GM23248 (cell line): Measurements from ENCODE around the gene ZHX3. TPM values are rescaled to one million over a fixed set of nuclear protein-coding genes. Genes with fewer than 3 reads are reported as not detected.

Source experiments
- DNase-seq: peaks from one replicate; pipeline ENCODE4 v3.0.0-alpha.2; 2015
- H2AFZ ChIP-seq: fragments of 200-600 bp; sonication (generic); 2 replicates; pipeline ENCODE4 v1.6.1; 2016; ENCODE audit warnings: antibody characterized with exemption
- H3F3A ChIP-seq: fragments of 200-600 bp; sonication (generic); 2 replicates; pipeline ENCODE4 v1.6.1; 2016; ENCODE audit warnings: mild to moderate bottlenecking, antibody characterized with exemption, mixed run types; ENCODE audit not compliant: insufficient read depth
- H3K27ac ChIP-seq: fragments of 200-600 bp; sonication (generic); 2 replicates; pipeline ENCODE4 v1.5.1; 2016; ENCODE audit warnings: mild to moderate bottlenecking
- H3K27me3 ChIP-seq: fragments of 200-600 bp; sonication (generic); replicated peaks from 2 replicates; pipeline ENCODE4 v1.6.1; 2016; ENCODE audit warnings: mild to moderate bottlenecking; ENCODE audit not compliant: insufficient read depth
- H3K36me3 ChIP-seq: fragments of 200-600 bp; sonication (generic); 2 replicates; pipeline ENCODE4 v1.6.1; 2016; ENCODE audit warnings: low read depth, mild to moderate bottlenecking
- H3K4me1 ChIP-seq: fragments of 200-600 bp; sonication (generic); 2 replicates; pipeline ENCODE4 v1.6.1; 2016; ENCODE audit warnings: mild to moderate bottlenecking; ENCODE audit not compliant: insufficient read depth
- H3K4me2 ChIP-seq: fragments of 200-600 bp; sonication (generic); one replicate; pipeline ENCODE4 v1.6.1; 2016; ENCODE audit warnings: mild to moderate bottlenecking; ENCODE audit not compliant: unreplicated experiment
- H3K4me3 ChIP-seq: fragments of 200-600 bp; sonication (generic); 2 replicates; pipeline ENCODE4 v1.5.1; 2016; ENCODE audit warnings: mild to moderate bottlenecking
- H3K79me2 ChIP-seq: fragments of 200-600 bp; sonication (generic); 2 replicates; pipeline ENCODE4 v1.6.1; 2016; ENCODE audit warnings: mild to moderate bottlenecking; ENCODE audit not compliant: insufficient read depth
- H3K9ac ChIP-seq: fragments of 200-600 bp; sonication (generic); 2 replicates; pipeline ENCODE4 v1.6.1; 2016; ENCODE audit warnings: mild to moderate bottlenecking
- H3K9me2 ChIP-seq: fragments of 200-600 bp; sonication (generic); 2 replicates; pipeline ENCODE4 v1.6.1; 2016; ENCODE audit warnings: mixed run types, mild to moderate bottlenecking, moderate library complexity; ENCODE audit not compliant: insufficient read depth
- H3K9me3 ChIP-seq: fragments of 200-600 bp; sonication (generic); one replicate; pipeline ENCODE4 v1.6.1; 2017; ENCODE audit warnings: low read depth
- H4K20me1 ChIP-seq: fragments of 200-600 bp; sonication (generic); 2 replicates; pipeline ENCODE4 v1.6.0; 2016; ENCODE audit not compliant: insufficient read depth
- EZH2 ChIP-seq: fragments of 200-600 bp; sonication (generic); IDR thresholded peaks from 2 replicates; pipeline ENCODE4 v1.6.1; 2018; ENCODE audit warnings: antibody characterized with exemption, mild to moderate bottlenecking; ENCODE audit not compliant: insufficient read depth, poor library complexity, severe bottlenecking
- EZH2phosphoT487 ChIP-seq: fragments of 200-600 bp; sonication (generic); IDR thresholded peaks from 2 replicates; pipeline ENCODE4 v1.6.1; 2018; ENCODE audit warnings: antibody characterized with exemption, moderate library complexity, mild to moderate bottlenecking, low read depth; ENCODE audit not compliant: insufficient read depth
- WGBS, 2 experiments: methylation state at CpG; one replicate each; pipeline ENCODE4 v1.1.6; 2015 to 2017; ENCODE audit warnings: low lambda C conversion rate in 2 of 2, low coverage in 1 of 2; ENCODE audit errors: missing lambda C conversion rate in 2 of 2; 5-methylcytosine and 5-hydroxymethylcytosine counted together
- in situ Hi-C: fragments of 300-500 bp; cut with MboI; formaldehyde crosslinking; loops from 2 replicates; pipeline ENCODE4 v1.15.0; 2020
- polyA plus RNA-seq: library from polyadenylated mRNA; unstranded; fragments of >200 nt; fragmentation: Nextera tagmentation; extraction: Ambion mirVana; gene quantifications from 2 replicates; pipeline ENCODE4 v1.2.1, GENCODE V29; 2016
- total RNA-seq: library from RNA; depleted of rRNA; stranded (reverse); fragments of >200 nt; shearing (Covaris generic); gene quantifications from 2 replicates; pipeline ENCODE4 v1.2.3, GENCODE V29; 2014

ZHX3 gene
- total and polyA plus RNA-seq, 2 experiments from 2014 or later, result 9.8 to 38.5 TPM

DNA sequence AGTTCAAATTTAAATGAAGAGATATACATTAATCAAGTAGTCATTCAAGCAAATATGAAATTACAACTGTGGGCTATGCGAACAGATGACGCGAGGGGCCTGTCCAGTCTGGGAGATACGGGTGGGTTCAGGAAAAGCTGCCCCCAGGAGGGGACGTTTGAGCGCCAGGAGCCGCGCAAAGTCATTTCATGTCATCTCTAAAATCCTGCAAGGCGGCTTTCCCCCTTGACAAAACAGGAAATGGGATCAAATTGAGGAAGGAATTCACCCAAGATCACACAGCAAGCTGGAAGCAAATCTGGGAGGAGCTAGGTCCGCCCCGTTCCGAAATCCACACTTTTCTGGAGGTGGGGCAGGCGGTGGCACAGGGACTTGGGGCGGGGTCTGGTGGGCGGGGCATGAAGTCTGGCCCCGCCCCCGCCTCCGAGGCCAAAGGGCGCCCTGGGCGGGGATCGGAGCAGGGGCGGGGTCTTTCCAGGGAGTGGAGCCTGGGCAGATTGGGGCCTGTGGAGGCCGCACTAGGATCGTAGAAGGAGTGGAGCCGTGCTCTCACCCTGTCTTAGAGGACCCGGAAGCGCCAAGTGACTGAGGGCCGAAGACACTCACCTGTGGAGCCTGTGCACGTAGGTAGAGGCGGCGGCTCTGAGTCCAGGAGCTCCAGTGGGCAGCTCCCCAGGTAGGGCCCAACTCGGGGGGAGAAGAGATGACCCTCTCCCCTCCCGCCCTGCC, 23.0 kb upstream of the ZHX3 start, which contains the start of gene LPIN3:
LPIN3 (plus strand) TSS at position 495 of the 729 bp plus-strand sequence. CDS start 4,983 bp downstream, outside the sequence.
- Histone ChIP-seq H3K27me3 (no peaks in the 10 kb centered on the region), H3K9ac (peak within 1 kb of the TSS; percentile 76), H3K9me3 (no peaks in the 10 kb centered on the region), H3K79me2 (0 out of 2 replicates have a peak, but pooled peaks cover 9% of the 10 kb centered on the region), H3K4me1 (no peaks in the 10 kb centered on the region), H2AFZ (peak within 1 kb of the TSS; percentile 90), H3K27ac (no peak within 1 kb of the TSS), H3K9me2 (no peaks in the 10 kb centered on the region), H3K36me3 (no peaks in the 10 kb centered on the region), H3F3A (no peaks in the 10 kb centered on the region), H4K20me1 (no peaks in the 10 kb centered on the region), H3K4me2 (peak within 1 kb of the TSS; percentile 77), H3K4me3 (peak within 1 kb of the TSS; percentile 72)
- TF ChIP-seq EZH2, result no peak
- no peak for TF ChIP-seq EZH2phosphoT487
- in situ Hi-C loops, result loop anchor here (10.0 to 25.0 kb wide), 2 partner anchors 166 to 353 kb away; no protein-coding TSS in a partner anchor
- 3% methylated on average over 23 to 32 of the region's 33 CpGs for WGBS, 2 experiments
- DNase-seq, result peak; percentile 93

DNA sequence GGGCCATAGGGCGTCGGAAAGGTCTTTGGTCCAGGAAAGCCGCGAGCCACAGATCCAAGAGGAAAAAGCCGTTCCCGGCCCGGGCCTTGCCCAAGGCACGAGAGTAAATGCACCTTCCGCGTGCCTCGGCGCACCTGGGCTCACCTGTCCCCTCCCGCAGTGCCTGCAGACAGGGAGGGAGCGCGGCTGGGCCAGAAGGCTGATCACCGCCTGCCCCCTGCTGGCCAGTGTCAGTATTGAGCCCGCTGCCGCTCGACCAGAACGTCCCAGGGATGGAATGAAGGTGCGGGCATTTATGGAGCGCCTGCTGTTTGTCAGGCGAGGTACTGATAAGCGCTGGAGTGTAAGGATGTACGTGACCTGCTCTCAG, 22.4 kb upstream of the ZHX3 start:
- H3K4me1 ChIP-seq, result no peaks in the 10 kb centered on the region
- 0 out of 2 replicates have a peak, but pooled peaks cover 9% of the 10 kb centered on the region for H3K79me2 ChIP-seq
- H3F3A ChIP-seq, result no peaks in the 10 kb centered on the region
- no peaks in the 10 kb centered on the region for H3K9me3 ChIP-seq
- peak overlapping the region; percentile 90 for H2AFZ ChIP-seq
- H3K27me3 ChIP-seq, result no peaks in the 10 kb centered on the region
- H3K4me3 ChIP-seq, result peak overlapping the region; percentile 72
- 10% methylated on average over 25 of the region's 25 CpGs for WGBS, 2 experiments
- H3K9ac ChIP-seq, result peak overlapping the region; percentile 76
- no peaks in the 10 kb centered on the region for H3K36me3 ChIP-seq
- no peaks in the 10 kb centered on the region for H4K20me1 ChIP-seq
- no peak for TF ChIP-seq EZH2phosphoT487
- TF ChIP-seq EZH2, result no peak
- H3K27ac ChIP-seq, result no peak overlapping the region
- no peaks in the 10 kb centered on the region for H3K9me2 ChIP-seq
- in situ Hi-C loops, result loop anchor here (10.0 to 25.0 kb wide), 2 partner anchors 165 to 353 kb away; no protein-coding TSS in a partner anchor
- DNase-seq, result peak; percentile 77
- H3K4me2 ChIP-seq, result peak overlapping the region; percentile 77

DNA sequence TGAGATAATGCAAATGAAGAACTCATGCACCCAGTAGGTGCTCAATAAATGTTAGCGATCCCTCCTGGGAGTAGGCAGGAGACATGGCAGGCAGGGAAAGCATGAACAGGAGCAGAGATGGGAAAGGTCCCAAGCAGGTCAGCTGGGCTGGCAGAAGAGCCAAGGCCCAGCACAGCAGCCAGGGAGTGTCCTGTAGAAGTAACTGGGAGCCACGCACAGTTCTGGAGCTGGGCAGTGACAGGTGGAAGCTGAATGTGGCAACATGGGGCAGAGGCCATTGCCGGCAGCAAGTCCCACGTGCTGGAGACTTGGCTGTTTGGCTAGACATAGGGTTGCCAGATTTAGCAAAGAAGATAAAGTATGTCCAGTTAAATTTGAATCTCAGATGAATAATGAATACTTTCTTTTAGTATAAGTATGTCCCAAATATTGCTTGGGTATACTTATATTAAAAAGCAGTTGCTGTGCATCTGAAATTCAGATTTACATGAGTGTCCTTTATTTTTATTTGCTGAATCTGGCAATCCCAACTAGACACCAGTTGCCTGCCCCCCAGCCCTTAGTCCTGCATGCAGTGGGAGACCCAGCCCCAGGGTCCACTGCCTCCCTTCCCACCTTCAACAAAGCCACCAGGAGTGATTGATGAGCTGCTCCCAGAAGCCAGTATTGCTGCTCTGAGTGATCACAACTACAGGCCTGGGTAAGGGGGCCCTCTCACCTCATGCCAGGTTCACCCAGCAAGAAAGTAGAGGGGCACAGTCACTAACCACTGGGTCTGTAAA, 19.4 kb upstream of the ZHX3 start:
- H4K20me1 ChIP-seq, result no peaks in the 10 kb centered on the region
- in situ Hi-C loops, result loop anchor here (25.0 kb wide), 1 partner anchor 350 kb away; no protein-coding TSS in a partner anchor
- no peaks in the 10 kb centered on the region for H3K9me3 ChIP-seq
- H3K36me3 ChIP-seq, result no peaks in the 10 kb centered on the region
- 98 to 100% methylated on average over 4 of the region's 4 CpGs for WGBS, 2 experiments
- no peak overlapping the region for H3K27ac ChIP-seq
- no peaks in the 10 kb centered on the region for H3F3A ChIP-seq
- H3K9me2 ChIP-seq, result no peaks in the 10 kb centered on the region
- no peak overlapping the region for H3K9ac ChIP-seq
- H3K4me2 ChIP-seq, result no peak overlapping the region
- H3K4me3 ChIP-seq, result no peak overlapping the region
- H3K27me3 ChIP-seq, result no peaks in the 10 kb centered on the region
- 0 out of 2 replicates have a peak, but pooled peaks cover 8% of the 10 kb centered on the region for H3K79me2 ChIP-seq
- H2AFZ ChIP-seq, result no peak overlapping the region
- TF ChIP-seq EZH2phosphoT487 (no peak), EZH2 (no peak)
- no peaks in the 10 kb centered on the region for H3K4me1 ChIP-seq
- DNase-seq, result no peak

DNA sequence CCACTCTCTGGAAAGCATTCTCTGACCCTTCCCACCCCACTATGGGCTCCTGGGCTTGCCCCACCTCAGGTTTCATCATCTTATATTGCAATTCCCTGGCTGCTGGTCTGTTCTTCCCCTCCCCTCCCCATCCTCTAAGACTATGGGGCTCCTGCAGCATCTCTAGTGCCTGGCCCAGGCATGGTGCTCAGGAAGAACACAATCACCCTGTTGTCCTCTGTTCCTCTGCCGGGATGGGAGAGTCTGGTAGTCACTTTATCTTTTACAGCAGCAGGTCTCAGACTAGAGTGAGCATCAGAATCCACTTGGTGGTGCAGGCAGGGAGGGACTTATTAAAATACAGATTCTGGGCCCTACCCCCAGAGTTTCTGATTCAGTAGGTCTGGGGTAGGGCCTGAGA, 18.1 kb upstream of the ZHX3 start:
- H3F3A ChIP-seq, result no peaks in the 10 kb centered on the region
- no peak overlapping the region for H3K27ac ChIP-seq
- no peaks in the 10 kb centered on the region for H3K36me3 ChIP-seq
- TF ChIP-seq EZH2phosphoT487 (no peak), EZH2 (no peak)
- no peaks in the 10 kb centered on the region for H3K9me2 ChIP-seq
- H3K4me1 ChIP-seq, result no peaks in the 10 kb centered on the region
- no peak overlapping the region for H2AFZ ChIP-seq
- H4K20me1 ChIP-seq, result no peaks in the 10 kb centered on the region
- DNase-seq, result no peak
- no peak overlapping the region for H3K4me3 ChIP-seq
- in situ Hi-C loops, result loop anchor here (25.0 kb wide), 1 partner anchor 348 kb away; no protein-coding TSS in a partner anchor
- H3K9me3 ChIP-seq, result no peaks in the 10 kb centered on the region
- H3K4me2 ChIP-seq, result no peak overlapping the region
- H3K27me3 ChIP-seq, result no peaks in the 10 kb centered on the region
- H3K9ac ChIP-seq, result no peak overlapping the region
- 38 to 65% methylated on average over 1 of the region's 1 CpG for WGBS, 2 experiments
- no peaks in the 10 kb centered on the region for H3K79me2 ChIP-seq
